K562 (cell line): ENCODE results near the gene SMURF1. TPM values are rescaled to one million over a fixed set of nuclear protein-coding genes. Genes with fewer than 3 reads are reported as not detected.
A peak's percentile ranks its signal among the peaks of the same experiment; 100 is the strongest.

Experiments
- C11orf30 ChIP-seq: fragments of 450-650 bp; IDR thresholded peaks from 2 replicates; pipeline ENCODE4 v1.6.1; 2016; ENCODE audit warnings: low read depth, mild to moderate bottlenecking
- CHD4 ChIP-seq: fragments of 200-600 bp; sonication (generic); IDR thresholded peaks from 3 replicates; pipeline ENCODE4 v1.6.1; 2012; ENCODE audit warnings: low read depth, mild to moderate bottlenecking, mixed read lengths, low read length, inconsistent platforms; ENCODE audit not compliant: insufficient read depth, insufficient replicate concordance, poor library complexity, severe bottlenecking
- E2F3 ChIP-seq: fragments of 250-450 bp; sonication (Bioruptor Pico); IDR thresholded peaks from 2 replicates; pipeline ENCODE4 v1.4.0; 2020; ENCODE audit warnings: mild to moderate bottlenecking
- ESRRA ChIP-seq: fragments of 450-650 bp; IDR thresholded peaks from 2 replicates; pipeline ENCODE4 v1.6.1; 2014; ENCODE audit warnings: low read depth, mild to moderate bottlenecking, moderate library complexity, borderline replicate concordance
- FOXJ2 ChIP-seq: fragments of 200-800 bp; sonication (Bioruptor generic); IDR thresholded peaks from 2 replicates; pipeline ENCODE4 v1.6.1; 2016; ENCODE audit warnings: missing genetic modification characterization, missing compliant biosample characterization
- KLF1 ChIP-seq: fragments of 450-650 bp; IDR thresholded peaks from 2 replicates; pipeline ENCODE4 v1.6.1; 2016; ENCODE audit warnings: missing genetic modification characterization, missing compliant biosample characterization
- MEIS2 ChIP-seq: fragments of 450-650 bp; IDR thresholded peaks from 2 replicates; pipeline ENCODE4 v1.6.1; 2014; ENCODE audit warnings: mild to moderate bottlenecking; ENCODE audit not compliant: partially characterized antibody
- NONO ChIP-seq, 2 experiments: fragments of 200-400 bp in 1 of 2; fragments of 450-650 bp in 1 of 2; formaldehyde crosslinking in 1 of 2; IDR thresholded peaks; 2 replicates each; pipeline ENCODE4 v1.6.1; 2017; ENCODE audit warnings: low read depth in 2 of 2, mild to moderate bottlenecking in 2 of 2, moderate library complexity in 2 of 2, low read length in 1 of 2
- PHB2 ChIP-seq: fragments of 450-650 bp; IDR thresholded peaks from 2 replicates; pipeline ENCODE4 v1.6.1; 2017; ENCODE audit warnings: low read depth
- ZC3H4 ChIP-seq: sonication (generic); formaldehyde crosslinking; IDR thresholded peaks from 2 replicates; pipeline ENCODE4 v1.9.0; 2021; ENCODE audit warnings: missing genetic modification reagents, borderline replicate concordance
- ZNF41 ChIP-seq: fragments of 250-450 bp; sonication (Bioruptor Pico); conservative IDR thresholded peaks from 2 replicates; pipeline ENCODE4 v1.4.0; 2020; ENCODE audit warnings: mild to moderate bottlenecking
- ZNF717 ChIP-seq: fragments of 250-450 bp; sonication (Bioruptor Pico); IDR thresholded peaks from 2 replicates; pipeline ENCODE4 v1.5.0; 2021
- polyA plus RNA-seq, 8 experiments: library from polyadenylated mRNA; depleted of rRNA in 4 of 8; stranded (reverse) in 5 of 8; unstranded in 3 of 8; fragments of >200 nt; fragmentation: Nextera tagmentation in 2 of 8; fragmentation: Illumina TruSeq in 1 of 8; extraction: Ambion mirVana in 2 of 8; extraction: Trizol in 1 of 8; gene quantifications; 2 replicates each; pipeline versions ENCODE4 v1.2.1 to v1.2.3, GENCODE V29; 2011 to 2014; ENCODE audit warnings: inconsistent platforms in 1 of 8, missing spikeins in 1 of 8
- total RNA-seq, 7 experiments: library from RNA; depleted of rRNA in 6 of 7; stranded (reverse); fragments of >200 nt in 6 of 7; fragmentation: Illumina TruSeq in 2 of 7; extraction: Trizol in 2 of 7; gene quantifications; 2 replicates each; pipeline versions ENCODE4 v1.2.1 to v1.2.3, GENCODE V29; 2011 to 2021; ENCODE audit warnings: low replicate concordance in 1 of 7
- TF ChIP-seq, protein P1 (sequence below): fragments of 450-650 bp; IDR thresholded peaks from 2 replicates; pipeline ENCODE4 v1.6.1; 2016; ENCODE audit warnings: mild to moderate bottlenecking, moderate library complexity
- TF ChIP-seq, protein P2 (sequence below), 2 experiments: fragments of 450-650 bp in 1 of 2; sonication (generic) in 1 of 2; formaldehyde crosslinking in 1 of 2; IDR thresholded peaks in 1 of 2; conservative IDR thresholded peaks in 1 of 2; 2 replicates each; pipeline versions ENCODE4 v1.6.1 to v1.8.1; 2016 to 2023; ENCODE audit warnings: mild to moderate bottlenecking in 2 of 2, moderate library complexity in 2 of 2, inconsistent platforms in 1 of 2, missing genetic modification reagents in 1 of 2

The SMURF1 gene
- total and polyA plus RNA-seq, 9 of the 15 experiments (the other 6 are each of a cell fraction or from before 2014, with no cell fraction given): 1.0 to 20.1 (median 12.6) TPM

DNA sequence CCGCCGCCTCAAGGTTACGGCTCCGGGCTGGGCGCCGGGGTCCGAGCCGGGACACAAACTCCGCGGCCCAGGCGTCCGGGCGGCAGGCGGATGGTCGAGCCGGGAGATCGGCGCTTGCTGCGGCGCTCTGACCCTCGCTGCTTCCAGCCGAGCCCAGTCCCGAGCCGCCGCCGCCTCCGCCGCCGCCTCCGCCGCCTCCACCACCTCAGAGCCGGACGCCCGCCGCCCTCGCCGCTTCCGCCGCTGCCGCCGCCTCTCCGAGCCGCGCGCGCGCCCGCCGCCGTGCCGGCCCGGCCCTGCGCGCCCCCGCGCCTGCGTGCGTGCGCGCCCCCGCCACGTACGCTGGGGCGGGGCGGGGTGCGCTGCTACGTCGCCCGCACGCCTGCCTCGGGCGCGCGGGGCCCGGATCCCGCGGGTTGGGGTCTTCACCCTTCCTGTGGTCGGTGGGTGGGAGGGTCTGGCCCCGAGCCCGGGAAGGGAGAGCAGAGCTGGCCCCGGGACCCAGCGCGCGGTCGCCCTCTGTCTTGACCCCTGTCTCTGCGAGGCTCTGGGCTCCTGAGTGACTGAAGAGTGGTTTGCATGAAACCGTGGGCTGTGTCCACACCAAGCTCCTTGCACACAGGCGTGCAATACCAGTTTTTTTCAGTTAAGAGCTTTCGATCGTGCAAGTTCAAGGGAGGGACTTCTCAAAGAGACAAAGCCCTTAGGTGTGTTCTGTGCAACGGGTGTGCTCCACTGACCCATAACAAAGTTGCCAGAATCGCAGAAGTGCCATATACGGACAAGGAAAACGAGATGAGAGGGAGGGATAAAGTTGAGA lies at the start of gene SMURF1 (continued):
- TF ChIP-seq, protein P1, sequence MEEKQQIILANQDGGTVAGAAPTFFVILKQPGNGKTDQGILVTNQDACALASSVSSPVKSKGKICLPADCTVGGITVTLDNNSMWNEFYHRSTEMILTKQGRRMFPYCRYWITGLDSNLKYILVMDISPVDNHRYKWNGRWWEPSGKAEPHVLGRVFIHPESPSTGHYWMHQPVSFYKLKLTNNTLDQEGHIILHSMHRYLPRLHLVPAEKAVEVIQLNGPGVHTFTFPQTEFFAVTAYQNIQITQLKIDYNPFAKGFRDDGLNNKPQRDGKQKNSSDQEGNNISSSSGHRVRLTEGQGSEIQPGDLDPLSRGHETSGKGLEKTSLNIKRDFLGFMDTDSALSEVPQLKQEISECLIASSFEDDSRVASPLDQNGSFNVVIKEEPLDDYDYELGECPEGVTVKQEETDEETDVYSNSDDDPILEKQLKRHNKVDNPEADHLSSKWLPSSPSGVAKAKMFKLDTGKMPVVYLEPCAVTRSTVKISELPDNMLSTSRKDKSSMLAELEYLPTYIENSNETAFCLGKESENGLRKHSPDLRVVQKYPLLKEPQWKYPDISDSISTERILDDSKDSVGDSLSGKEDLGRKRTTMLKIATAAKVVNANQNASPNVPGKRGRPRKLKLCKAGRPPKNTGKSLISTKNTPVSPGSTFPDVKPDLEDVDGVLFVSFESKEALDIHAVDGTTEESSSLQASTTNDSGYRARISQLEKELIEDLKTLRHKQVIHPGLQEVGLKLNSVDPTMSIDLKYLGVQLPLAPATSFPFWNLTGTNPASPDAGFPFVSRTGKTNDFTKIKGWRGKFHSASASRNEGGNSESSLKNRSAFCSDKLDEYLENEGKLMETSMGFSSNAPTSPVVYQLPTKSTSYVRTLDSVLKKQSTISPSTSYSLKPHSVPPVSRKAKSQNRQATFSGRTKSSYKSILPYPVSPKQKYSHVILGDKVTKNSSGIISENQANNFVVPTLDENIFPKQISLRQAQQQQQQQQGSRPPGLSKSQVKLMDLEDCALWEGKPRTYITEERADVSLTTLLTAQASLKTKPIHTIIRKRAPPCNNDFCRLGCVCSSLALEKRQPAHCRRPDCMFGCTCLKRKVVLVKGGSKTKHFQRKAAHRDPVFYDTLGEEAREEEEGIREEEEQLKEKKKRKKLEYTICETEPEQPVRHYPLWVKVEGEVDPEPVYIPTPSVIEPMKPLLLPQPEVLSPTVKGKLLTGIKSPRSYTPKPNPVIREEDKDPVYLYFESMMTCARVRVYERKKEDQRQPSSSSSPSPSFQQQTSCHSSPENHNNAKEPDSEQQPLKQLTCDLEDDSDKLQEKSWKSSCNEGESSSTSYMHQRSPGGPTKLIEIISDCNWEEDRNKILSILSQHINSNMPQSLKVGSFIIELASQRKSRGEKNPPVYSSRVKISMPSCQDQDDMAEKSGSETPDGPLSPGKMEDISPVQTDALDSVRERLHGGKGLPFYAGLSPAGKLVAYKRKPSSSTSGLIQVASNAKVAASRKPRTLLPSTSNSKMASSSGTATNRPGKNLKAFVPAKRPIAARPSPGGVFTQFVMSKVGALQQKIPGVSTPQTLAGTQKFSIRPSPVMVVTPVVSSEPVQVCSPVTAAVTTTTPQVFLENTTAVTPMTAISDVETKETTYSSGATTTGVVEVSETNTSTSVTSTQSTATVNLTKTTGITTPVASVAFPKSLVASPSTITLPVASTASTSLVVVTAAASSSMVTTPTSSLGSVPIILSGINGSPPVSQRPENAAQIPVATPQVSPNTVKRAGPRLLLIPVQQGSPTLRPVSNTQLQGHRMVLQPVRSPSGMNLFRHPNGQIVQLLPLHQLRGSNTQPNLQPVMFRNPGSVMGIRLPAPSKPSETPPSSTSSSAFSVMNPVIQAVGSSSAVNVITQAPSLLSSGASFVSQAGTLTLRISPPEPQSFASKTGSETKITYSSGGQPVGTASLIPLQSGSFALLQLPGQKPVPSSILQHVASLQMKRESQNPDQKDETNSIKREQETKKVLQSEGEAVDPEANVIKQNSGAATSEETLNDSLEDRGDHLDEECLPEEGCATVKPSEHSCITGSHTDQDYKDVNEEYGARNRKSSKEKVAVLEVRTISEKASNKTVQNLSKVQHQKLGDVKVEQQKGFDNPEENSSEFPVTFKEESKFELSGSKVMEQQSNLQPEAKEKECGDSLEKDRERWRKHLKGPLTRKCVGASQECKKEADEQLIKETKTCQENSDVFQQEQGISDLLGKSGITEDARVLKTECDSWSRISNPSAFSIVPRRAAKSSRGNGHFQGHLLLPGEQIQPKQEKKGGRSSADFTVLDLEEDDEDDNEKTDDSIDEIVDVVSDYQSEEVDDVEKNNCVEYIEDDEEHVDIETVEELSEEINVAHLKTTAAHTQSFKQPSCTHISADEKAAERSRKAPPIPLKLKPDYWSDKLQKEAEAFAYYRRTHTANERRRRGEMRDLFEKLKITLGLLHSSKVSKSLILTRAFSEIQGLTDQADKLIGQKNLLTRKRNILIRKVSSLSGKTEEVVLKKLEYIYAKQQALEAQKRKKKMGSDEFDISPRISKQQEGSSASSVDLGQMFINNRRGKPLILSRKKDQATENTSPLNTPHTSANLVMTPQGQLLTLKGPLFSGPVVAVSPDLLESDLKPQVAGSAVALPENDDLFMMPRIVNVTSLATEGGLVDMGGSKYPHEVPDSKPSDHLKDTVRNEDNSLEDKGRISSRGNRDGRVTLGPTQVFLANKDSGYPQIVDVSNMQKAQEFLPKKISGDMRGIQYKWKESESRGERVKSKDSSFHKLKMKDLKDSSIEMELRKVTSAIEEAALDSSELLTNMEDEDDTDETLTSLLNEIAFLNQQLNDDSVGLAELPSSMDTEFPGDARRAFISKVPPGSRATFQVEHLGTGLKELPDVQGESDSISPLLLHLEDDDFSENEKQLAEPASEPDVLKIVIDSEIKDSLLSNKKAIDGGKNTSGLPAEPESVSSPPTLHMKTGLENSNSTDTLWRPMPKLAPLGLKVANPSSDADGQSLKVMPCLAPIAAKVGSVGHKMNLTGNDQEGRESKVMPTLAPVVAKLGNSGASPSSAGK: no peak
- no peak for TF ChIP-seq MEIS2
- peak; percentile 33 to 55; a peak in 1 of 4 replicates for TF ChIP-seq NONO (IDR thresholded peaks at IDR 0.05; ENCODE audit: low read depth in 2 of 2, low read length in 1 of 2)
- TF ChIP-seq, protein P2, sequence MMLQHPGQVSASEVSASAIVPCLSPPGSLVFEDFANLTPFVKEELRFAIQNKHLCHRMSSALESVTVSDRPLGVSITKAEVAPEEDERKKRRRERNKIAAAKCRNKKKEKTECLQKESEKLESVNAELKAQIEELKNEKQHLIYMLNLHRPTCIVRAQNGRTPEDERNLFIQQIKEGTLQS (IDR thresholded peaks at IDR 0.05): no peak
- TF ChIP-seq, protein P2 (CRISPR knock-in tag; conservative IDR thresholded peaks at IDR 0.05): no peak
- no peak for TF ChIP-seq CHD4
- peak; percentile 59; the same call in 1 of the 2 replicates for TF ChIP-seq E2F3 (CRISPR knock-in tag)
- no peak for TF ChIP-seq PHB2
- no peak for TF ChIP-seq ZC3H4 (CRISPR knock-in tag)
- no peak for TF ChIP-seq C11orf30
- 0 out of 2 replicates have a peak, but pooled peaks have one; percentile 29 for TF ChIP-seq FOXJ2 (tag)
- TF ChIP-seq ZNF41: no peak
- no peak for TF ChIP-seq KLF1 (tag)
- no peak for TF ChIP-seq ZNF717
- peak; percentile 43; the same call in 1 of the 2 replicates for TF ChIP-seq ESRRA
